ENCODE measurements around the gene AKAIN1. TPM values are rescaled to one million over a fixed set of nuclear protein-coding genes. Genes with fewer than 3 reads are reported as not detected.

The AKAIN1 gene
- total RNA-seq, 1 experiment from 2014 or later: not detected

DNA sequence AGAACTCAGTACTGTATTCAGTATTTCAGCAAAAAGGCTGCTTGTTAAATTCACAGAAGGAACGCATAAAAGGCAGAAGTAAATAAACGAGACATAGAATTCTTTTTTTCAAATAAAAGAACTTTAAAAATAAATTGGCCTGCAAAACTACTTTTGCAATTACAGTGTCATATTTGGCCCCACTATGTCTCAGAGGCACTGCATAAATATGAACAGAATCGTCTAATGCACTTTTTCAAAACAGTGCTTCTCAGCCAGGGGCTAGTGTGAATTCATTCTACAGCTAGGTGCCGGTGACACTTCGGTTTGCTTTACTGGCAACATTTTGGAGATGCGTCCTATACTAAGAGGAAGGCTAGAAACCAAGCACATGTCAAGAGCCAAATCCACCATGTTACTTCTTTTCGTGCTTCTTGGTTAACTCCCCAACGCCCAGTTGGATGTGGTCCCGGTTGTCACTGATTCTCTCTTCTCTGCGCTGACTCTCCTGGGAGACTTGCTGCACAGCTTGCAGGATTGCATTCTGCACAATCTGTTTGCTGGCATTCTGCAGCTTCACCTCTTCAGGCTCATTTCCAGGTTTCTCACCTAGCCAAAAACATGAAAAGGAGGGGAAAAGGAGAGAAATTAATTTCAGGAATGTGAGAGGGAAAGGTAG is 51.8 kb downstream of the AKAIN1 start:
- H3K9me3 ChIP-seq (ENCODE audit: control insufficient read depth, insufficient read depth, low read depth, low read length): no peaks in the 10 kb centered on the region
- no peaks in the 10 kb centered on the region for H3K4me1 ChIP-seq (ENCODE audit: control insufficient read depth, insufficient read depth, low read length)
- intact Hi-C loops (cut with micrococcal nuclease; ENCODE audit: unreplicated experiment) (no loop called here), in situ Hi-C loops (cut with HindIII; ENCODE audit: low pct_unique_long_range_greater_than_20kb, low sequenced_read_pairs) (no loop called here)
- ATAC-seq: no peak
- H3K4me3 ChIP-seq (ENCODE audit: low read depth in 2 of 2, low read length in 2 of 2): no peak overlapping the region
- H3K36me3 ChIP-seq (ENCODE audit: control insufficient read depth, insufficient read depth, low read length): no peaks in the 10 kb centered on the region
- no peaks in the 10 kb centered on the region for H3K27me3 ChIP-seq (ENCODE audit: control insufficient read depth, insufficient read depth, low read length)
- CTCF ChIA-PET: no interaction called here
- TF ChIP-seq CTCF (IDR thresholded peaks at IDR 0.05) (no peak), POLR2AphosphoS5 (IDR thresholded peaks at IDR 0.05; ENCODE audit: low read depth, low read length) (no peak), SIN3A (IDR thresholded peaks at IDR 0.05; ENCODE audit: borderline replicate concordance, insufficient read depth, low read depth, low read length) (no peak), TCF7L2 (IDR thresholded peaks at IDR 0.05; ENCODE audit: low read depth, low read length) (no peak)
- TF ChIP-seq, protein P1, sequence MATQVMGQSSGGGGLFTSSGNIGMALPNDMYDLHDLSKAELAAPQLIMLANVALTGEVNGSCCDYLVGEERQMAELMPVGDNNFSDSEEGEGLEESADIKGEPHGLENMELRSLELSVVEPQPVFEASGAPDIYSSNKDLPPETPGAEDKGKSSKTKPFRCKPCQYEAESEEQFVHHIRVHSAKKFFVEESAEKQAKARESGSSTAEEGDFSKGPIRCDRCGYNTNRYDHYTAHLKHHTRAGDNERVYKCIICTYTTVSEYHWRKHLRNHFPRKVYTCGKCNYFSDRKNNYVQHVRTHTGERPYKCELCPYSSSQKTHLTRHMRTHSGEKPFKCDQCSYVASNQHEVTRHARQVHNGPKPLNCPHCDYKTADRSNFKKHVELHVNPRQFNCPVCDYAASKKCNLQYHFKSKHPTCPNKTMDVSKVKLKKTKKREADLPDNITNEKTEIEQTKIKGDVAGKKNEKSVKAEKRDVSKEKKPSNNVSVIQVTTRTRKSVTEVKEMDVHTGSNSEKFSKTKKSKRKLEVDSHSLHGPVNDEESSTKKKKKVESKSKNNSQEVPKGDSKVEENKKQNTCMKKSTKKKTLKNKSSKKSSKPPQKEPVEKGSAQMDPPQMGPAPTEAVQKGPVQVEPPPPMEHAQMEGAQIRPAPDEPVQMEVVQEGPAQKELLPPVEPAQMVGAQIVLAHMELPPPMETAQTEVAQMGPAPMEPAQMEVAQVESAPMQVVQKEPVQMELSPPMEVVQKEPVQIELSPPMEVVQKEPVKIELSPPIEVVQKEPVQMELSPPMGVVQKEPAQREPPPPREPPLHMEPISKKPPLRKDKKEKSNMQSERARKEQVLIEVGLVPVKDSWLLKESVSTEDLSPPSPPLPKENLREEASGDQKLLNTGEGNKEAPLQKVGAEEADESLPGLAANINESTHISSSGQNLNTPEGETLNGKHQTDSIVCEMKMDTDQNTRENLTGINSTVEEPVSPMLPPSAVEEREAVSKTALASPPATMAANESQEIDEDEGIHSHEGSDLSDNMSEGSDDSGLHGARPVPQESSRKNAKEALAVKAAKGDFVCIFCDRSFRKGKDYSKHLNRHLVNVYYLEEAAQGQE (IDR thresholded peaks at IDR 0.05; ENCODE audit: insufficient read depth in 1 of 2, low read depth in 2 of 2, low read length in 1 of 2): no peak
- no TSS peak for BruUV-seq (replicated peaks)
- DNase-seq (ENCODE audit: low read depth, low spot score): no peak
- POLR2A ChIA-PET: no interaction called here
- H3K27ac ChIP-seq (ENCODE audit: low read length): no peak overlapping the region

DNA sequence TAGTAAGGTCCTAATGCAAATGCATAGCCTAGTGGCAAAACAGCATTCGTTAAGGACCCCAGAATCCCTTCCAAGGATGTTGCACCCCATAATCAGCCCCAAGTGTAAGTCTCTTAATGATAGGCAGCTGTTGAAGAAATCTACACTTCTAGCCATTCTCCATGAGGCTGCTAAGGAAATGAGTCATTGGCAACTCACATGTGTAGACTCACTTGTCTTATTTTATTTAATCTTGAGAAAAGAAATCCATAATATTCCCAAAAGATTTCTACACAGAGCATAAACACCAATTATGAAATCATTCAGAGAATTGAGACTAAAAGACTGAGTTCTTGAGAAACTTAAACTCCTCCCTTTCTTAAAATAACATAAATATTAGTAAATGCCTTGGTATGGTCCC is 52.4 kb downstream of the AKAIN1 start:
- H3K4me3 ChIP-seq (ENCODE audit: low read depth in 2 of 2, low read length in 2 of 2): no peak overlapping the region
- no peaks in the 10 kb centered on the region for H3K27me3 ChIP-seq (ENCODE audit: control insufficient read depth, insufficient read depth, low read length)
- BruUV-seq (replicated peaks): no TSS peak
- no peak for DNase-seq (ENCODE audit: low read depth, low spot score)
- no peaks in the 10 kb centered on the region for H3K36me3 ChIP-seq (ENCODE audit: control insufficient read depth, insufficient read depth, low read length)
- H3K4me1 ChIP-seq (ENCODE audit: control insufficient read depth, insufficient read depth, low read length): no peaks in the 10 kb centered on the region
- ChIA-PET CTCF (no interaction called here), POLR2A (no interaction called here)
- no peak overlapping the region for H3K27ac ChIP-seq (ENCODE audit: low read length)
- intact Hi-C loops (cut with micrococcal nuclease; ENCODE audit: unreplicated experiment): no loop called here
- TF ChIP-seq CTCF (IDR thresholded peaks at IDR 0.05): no peak
- no peak for TF ChIP-seq POLR2AphosphoS5 (IDR thresholded peaks at IDR 0.05; ENCODE audit: low read depth, low read length)
- TF ChIP-seq SIN3A (IDR thresholded peaks at IDR 0.05; ENCODE audit: borderline replicate concordance, insufficient read depth, low read depth, low read length): no peak
- TF ChIP-seq TCF7L2 (IDR thresholded peaks at IDR 0.05; ENCODE audit: low read depth, low read length): no peak
- TF ChIP-seq, protein P1 (IDR thresholded peaks at IDR 0.05; ENCODE audit: insufficient read depth in 1 of 2, low read depth in 2 of 2, low read length in 1 of 2): no peak
- in situ Hi-C loops (cut with HindIII; ENCODE audit: low pct_unique_long_range_greater_than_20kb, low sequenced_read_pairs): no loop called here
- no peak for ATAC-seq
- no peaks in the 10 kb centered on the region for H3K9me3 ChIP-seq (ENCODE audit: control insufficient read depth, insufficient read depth, low read depth, low read length)
